ENCODE measurements around the gene PCSK5. TPM values are rescaled to one million over a fixed set of nuclear protein-coding genes. Genes with fewer than 3 reads are reported as not detected.

The PCSK5 gene
- polyA plus RNA-seq, 1 donor (not counting 4 experiments of a cell fraction or from before 2014, with no cell fraction given): 1.9 TPM

DNA sequence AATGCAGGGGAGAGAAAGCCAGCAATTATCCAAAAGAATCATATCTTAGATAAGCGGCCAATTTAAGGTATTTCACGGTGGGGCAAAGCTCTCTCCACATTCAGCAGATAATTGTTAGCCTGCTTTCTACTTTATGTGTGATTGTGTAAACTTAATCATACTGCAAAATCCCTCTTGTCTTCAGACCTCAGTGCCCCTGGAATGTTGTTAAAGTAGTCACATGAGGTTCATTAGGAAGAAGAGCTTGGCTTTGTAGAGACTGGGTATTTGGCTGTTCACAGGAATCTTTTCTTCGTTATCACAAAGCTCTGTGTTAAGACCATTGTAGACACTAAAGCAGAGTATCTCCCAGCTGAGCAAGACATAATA lies 376.8 kb downstream of the PCSK5 start:
- no peak for FAIRE-seq
- Histone ChIP-seq H3K4me1 (ENCODE audit: control insufficient read depth, extremely low read depth, insufficient read depth, low read length) (peaks cover 11% of the 10 kb centered on the region), H3K27me3 (ENCODE audit: control insufficient read depth, extremely low read depth, insufficient read depth, low read length) (no peaks in the 10 kb centered on the region), H3K27ac (ENCODE audit: control insufficient read depth, insufficient read depth, low read length) (no peak overlapping the region), H3K9me3 (ENCODE audit: control insufficient read depth, low read depth, low read length) (no peaks in the 10 kb centered on the region), H3K79me2 (ENCODE audit: control insufficient read depth, insufficient read depth, low read length) (no peaks in the 10 kb centered on the region), H3K9me1 (ENCODE audit: control insufficient read depth, extremely low read depth, insufficient read depth, low read length) (no peaks in the 10 kb centered on the region), H3K4me3 (ENCODE audit: control insufficient read depth in 2 of 3, extremely low read depth in 1 of 3, insufficient read depth in 2 of 3, low read depth in 1 of 3, low read length in 3 of 3) (no peak overlapping the region), H2AFZ (ENCODE audit: control insufficient read depth, low read length) (no peak overlapping the region), H3K4me2 (ENCODE audit: control insufficient read depth, extremely low read depth, insufficient read depth, low read depth, low read length) (no peak overlapping the region), H3K9ac (ENCODE audit: control insufficient read depth, extremely low read depth, insufficient read depth, low read length) (no peak overlapping the region), H4K20me1 (ENCODE audit: control insufficient read depth, extremely low read depth, insufficient read depth, low read length) (no peaks in the 10 kb centered on the region), H3K36me3 (ENCODE audit: control insufficient read depth in 2 of 2, extremely low read depth in 1 of 2, insufficient read depth in 2 of 2, low read length in 2 of 2) (no peaks in the 10 kb centered on the region)
- dilution Hi-C loops (cut with MboI; ENCODE audit: extremely low pct_ligation_motif_present, low sequenced_read_pairs): no loop called here
- no peak for DNase-seq (ENCODE audit: low read depth, low spot score)
- TF ChIP-seq EZH2 (IDR thresholded peaks at IDR 0.05; ENCODE audit: low read length): no peak
- TF ChIP-seq, protein P1, sequence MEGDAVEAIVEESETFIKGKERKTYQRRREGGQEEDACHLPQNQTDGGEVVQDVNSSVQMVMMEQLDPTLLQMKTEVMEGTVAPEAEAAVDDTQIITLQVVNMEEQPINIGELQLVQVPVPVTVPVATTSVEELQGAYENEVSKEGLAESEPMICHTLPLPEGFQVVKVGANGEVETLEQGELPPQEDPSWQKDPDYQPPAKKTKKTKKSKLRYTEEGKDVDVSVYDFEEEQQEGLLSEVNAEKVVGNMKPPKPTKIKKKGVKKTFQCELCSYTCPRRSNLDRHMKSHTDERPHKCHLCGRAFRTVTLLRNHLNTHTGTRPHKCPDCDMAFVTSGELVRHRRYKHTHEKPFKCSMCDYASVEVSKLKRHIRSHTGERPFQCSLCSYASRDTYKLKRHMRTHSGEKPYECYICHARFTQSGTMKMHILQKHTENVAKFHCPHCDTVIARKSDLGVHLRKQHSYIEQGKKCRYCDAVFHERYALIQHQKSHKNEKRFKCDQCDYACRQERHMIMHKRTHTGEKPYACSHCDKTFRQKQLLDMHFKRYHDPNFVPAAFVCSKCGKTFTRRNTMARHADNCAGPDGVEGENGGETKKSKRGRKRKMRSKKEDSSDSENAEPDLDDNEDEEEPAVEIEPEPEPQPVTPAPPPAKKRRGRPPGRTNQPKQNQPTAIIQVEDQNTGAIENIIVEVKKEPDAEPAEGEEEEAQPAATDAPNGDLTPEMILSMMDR (optimal IDR thresholded peaks at IDR 0.05 in 1 of 3, IDR thresholded peaks at IDR 0.05 in 1 of 3, conservative IDR thresholded peaks at IDR 0.05 in 1 of 3; ENCODE audit: extremely low read depth in 1 of 3, insufficient read depth in 2 of 3, low read length in 3 of 3): no peak

DNA sequence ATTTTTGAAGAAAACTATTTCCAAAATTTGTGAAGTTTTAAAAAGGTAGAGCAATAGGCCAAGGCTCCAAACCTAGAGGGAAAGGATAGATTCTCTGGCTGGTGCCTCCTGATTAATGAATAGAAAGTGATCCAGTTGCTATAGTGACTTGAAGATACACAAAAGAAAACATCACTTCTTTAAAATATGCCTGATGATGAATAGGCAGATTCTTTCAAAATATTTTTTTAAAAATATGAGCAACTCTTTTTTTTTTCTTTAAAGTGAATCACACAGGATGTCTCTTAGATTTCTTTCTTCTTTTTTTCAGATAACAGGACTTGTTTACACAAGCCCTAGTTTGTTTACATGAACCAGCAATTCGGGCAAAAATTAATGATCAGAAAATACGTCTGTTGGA lies 379.3 kb downstream of the PCSK5 start:
- FAIRE-seq: no peak
- peak overlapping the region; percentile 47 for H3K27ac ChIP-seq (ENCODE audit: control insufficient read depth, insufficient read depth, low read length)
- peak; percentile 13 for DNase-seq (ENCODE audit: low read depth, low spot score)
- H4K20me1 ChIP-seq (ENCODE audit: control insufficient read depth, extremely low read depth, insufficient read depth, low read length): no peaks in the 10 kb centered on the region
- peak overlapping the region; percentile 27 for H3K4me2 ChIP-seq (ENCODE audit: control insufficient read depth, extremely low read depth, insufficient read depth, low read depth, low read length)
- no peaks in the 10 kb centered on the region for H3K9me1 ChIP-seq (ENCODE audit: control insufficient read depth, extremely low read depth, insufficient read depth, low read length)
- no peaks in the 10 kb centered on the region for H3K79me2 ChIP-seq (ENCODE audit: control insufficient read depth, insufficient read depth, low read length)
- no peak overlapping the region for H2AFZ ChIP-seq (ENCODE audit: control insufficient read depth, low read length)
- H3K9ac ChIP-seq (ENCODE audit: control insufficient read depth, extremely low read depth, insufficient read depth, low read length): peak overlapping the region; percentile 31
- no peaks in the 10 kb centered on the region for H3K27me3 ChIP-seq (ENCODE audit: control insufficient read depth, extremely low read depth, insufficient read depth, low read length)
- no peak for TF ChIP-seq EZH2 (IDR thresholded peaks at IDR 0.05; ENCODE audit: low read length)
- TF ChIP-seq, protein P1 (optimal IDR thresholded peaks at IDR 0.05 in 1 of 3, IDR thresholded peaks at IDR 0.05 in 1 of 3, conservative IDR thresholded peaks at IDR 0.05 in 1 of 3; ENCODE audit: extremely low read depth in 1 of 3, insufficient read depth in 2 of 3, low read length in 3 of 3): no peak
- H3K9me3 ChIP-seq (ENCODE audit: control insufficient read depth, low read depth, low read length): no peaks in the 10 kb centered on the region
- dilution Hi-C loops (cut with MboI; ENCODE audit: extremely low pct_ligation_motif_present, low sequenced_read_pairs): no loop called here
- peaks cover 11% of the 10 kb centered on the region for H3K4me1 ChIP-seq (ENCODE audit: control insufficient read depth, extremely low read depth, insufficient read depth, low read length)
- no peaks in the 10 kb centered on the region for H3K36me3 ChIP-seq (ENCODE audit: control insufficient read depth in 2 of 2, extremely low read depth in 1 of 2, insufficient read depth in 2 of 2, low read length in 2 of 2)
- no peak overlapping the region for H3K4me3 ChIP-seq (ENCODE audit: control insufficient read depth in 2 of 3, extremely low read depth in 1 of 3, insufficient read depth in 2 of 3, low read depth in 1 of 3, low read length in 3 of 3)
